GM13977 (cell line): ENCODE measurements around the gene SLC25A25.
"Not testable (repeated sequence)": the region's sequence is repeated elsewhere in the genome, so short reads cannot be mapped to it uniquely, and the experiment has no call there.

Source experiments
- DNase-seq: peaks from one replicate; pipeline ENCODE4 v3.0.0; 2012; ENCODE audit warnings: low spot score
- CTCF ChIP-seq: IDR thresholded peaks from 2 replicates; pipeline ENCODE4 v1.5.1; 2012; ENCODE audit warnings: mild to moderate bottlenecking, control low read depth; ENCODE audit not compliant: insufficient read depth; ENCODE audit errors: extremely low read depth, missing control alignments
- in situ Hi-C: fragments of 300-500 bp; cut with MboI; formaldehyde crosslinking; loops from one replicate; pipeline ENCODE4 v1.12.0; 2022; ENCODE audit warnings: low sequenced_read_pairs, low pct_unique_long_range_greater_than_20kb, mixed read lengths, inconsistent platforms; ENCODE audit not compliant: unreplicated experiment

Gene SLC25A25

GRCh38 chr9:128065907-128066712 is 1.9 kb upstream of the SLC25A25 start:
- DNase-seq = peak; percentile 11
- in situ Hi-C loops = no loop called here
- TF ChIP-seq CTCF = no peak

DNA sequence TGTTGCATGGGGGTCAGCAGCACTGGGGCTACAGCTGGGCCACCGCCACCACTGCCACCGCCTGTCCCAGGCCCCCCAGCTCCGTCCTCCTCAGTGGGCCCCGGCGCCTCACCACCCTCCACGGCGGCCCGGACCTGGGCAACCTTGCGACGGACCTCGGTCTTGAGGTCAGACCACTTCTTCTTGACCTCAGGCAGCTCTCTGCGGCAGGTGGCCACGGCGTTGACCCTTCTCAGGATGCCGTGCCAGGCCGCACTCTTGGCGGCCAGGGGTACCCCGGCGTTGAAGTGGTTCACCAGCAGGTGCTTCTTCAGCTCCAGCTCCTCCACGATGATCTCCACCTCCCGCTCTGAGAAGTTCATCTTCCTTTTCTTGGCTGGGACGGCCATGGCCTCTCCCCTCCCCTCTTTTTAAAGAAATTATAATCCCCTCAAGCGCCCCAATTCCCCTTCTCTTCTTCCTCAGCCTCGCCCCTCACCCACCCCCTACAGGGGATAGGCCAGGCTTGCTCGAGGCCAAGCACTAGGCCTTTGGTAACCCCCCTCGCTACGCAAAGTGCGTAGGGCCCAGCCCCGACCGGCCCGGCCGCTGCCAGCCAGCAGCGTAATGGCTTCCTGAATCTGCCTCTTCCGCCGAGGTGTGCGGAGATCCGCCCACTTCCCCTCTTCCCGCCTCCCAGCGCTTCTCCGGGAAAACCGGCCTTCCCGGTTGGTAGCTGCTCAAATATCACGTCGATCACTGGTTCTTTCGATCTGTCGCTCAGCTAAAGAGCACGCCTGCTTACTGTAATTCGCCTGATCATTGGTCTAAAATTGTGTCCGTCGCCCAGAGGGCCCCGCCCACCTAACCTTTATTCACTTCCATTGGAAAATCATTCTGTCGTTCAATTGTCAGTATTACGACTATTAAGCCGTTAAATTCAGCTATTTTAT is 1.1 kb upstream of the SLC25A25 start, which contains the start of gene NAIF1:
Gene NAIF1 (minus strand): TSS at position 608 of the 932 bp plus-strand sequence. CDS start 219 bp downstream, at position 389.
- peak; percentile 97 for DNase-seq
- no peak for TF ChIP-seq CTCF
- in situ Hi-C loops = no loop called here

DNA sequence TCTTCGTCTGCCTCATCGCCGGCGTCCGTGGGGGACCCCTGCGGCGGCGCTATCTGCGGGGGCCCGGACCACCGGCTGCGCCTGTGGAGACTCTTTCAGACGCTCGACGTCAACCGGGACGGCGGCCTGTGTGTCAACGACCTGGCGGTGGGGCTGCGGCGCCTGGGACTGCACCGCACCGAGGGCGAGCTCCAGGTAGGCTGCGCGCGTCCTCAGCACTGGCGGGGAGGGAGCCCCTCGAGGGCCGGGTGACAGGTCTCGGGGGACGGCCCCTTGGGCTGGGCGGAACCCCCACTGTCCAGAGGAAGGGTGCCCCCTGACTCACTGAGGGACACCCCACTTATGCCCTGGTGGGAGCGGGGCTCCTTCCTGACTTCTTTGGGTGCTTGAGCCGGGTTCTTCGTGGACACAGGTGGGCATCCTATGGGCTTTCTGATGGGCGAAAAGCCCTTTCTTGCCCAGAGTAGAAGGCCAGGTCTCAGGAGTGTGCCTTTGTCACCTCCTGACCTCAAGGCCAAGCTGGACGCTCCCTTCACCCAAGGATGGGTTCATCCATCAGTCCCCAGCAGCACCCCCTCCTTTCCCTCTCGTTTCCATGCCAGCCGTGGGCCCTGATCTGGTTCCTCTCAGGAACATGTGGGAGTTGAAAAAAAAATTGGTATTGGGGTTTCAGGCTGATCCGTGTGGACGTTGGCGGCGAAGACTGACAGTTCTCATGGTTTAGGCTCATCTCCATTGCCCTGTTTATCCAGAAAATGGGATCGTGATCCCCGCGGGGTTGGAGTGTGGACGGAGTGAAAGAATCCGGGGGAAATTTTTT is 564 bp downstream of the SLC25A25 start:
- no peak for TF ChIP-seq CTCF
- DNase-seq = peak; percentile 12
- in situ Hi-C loops = no loop called here

DNA sequence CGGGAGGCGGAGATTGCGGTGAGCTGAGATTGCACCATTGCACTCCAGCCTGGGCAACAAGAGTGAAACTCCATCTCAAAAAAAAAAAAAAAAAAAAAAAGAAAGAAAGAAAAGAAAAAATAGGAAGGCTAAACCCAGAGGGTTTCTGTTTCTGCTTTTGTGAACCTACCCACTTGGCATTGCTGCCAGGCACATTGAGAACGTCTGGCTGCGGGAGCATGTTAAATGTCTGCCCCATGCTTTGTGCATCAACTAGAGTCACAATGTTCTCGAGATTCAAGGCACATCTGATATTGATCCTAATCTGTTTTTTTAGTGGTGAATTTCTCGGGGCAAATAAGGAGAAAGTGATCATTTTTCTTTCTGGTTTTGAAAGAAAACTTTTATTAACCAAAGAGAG is 2.8 kb downstream of the SLC25A25 start:
- in situ Hi-C loops = no loop called here
- no peak for TF ChIP-seq CTCF
- DNase-seq = no peak

DNA sequence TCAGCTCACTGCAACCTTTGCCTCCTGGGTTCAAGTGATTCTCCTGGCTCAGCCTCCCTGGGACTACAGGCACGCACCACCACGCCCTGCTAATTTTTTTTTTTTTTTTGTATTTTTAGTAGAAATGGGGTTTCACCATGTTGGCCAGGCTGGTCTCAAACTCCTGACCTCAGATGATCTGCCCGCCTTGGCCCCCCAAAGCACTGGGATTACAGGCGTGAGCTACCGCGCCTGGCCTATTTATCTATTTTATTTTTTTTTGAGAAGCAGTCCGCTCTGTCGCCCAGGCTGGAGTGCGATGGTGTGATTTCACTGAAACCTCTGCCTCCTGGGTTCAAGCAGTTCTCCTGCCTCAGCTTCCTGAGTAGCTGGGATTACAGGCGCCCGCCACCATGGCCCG is 3.4 kb downstream of the SLC25A25 start:
- DNase-seq, in situ Hi-C loops: not testable (repeated sequence)

DNA sequence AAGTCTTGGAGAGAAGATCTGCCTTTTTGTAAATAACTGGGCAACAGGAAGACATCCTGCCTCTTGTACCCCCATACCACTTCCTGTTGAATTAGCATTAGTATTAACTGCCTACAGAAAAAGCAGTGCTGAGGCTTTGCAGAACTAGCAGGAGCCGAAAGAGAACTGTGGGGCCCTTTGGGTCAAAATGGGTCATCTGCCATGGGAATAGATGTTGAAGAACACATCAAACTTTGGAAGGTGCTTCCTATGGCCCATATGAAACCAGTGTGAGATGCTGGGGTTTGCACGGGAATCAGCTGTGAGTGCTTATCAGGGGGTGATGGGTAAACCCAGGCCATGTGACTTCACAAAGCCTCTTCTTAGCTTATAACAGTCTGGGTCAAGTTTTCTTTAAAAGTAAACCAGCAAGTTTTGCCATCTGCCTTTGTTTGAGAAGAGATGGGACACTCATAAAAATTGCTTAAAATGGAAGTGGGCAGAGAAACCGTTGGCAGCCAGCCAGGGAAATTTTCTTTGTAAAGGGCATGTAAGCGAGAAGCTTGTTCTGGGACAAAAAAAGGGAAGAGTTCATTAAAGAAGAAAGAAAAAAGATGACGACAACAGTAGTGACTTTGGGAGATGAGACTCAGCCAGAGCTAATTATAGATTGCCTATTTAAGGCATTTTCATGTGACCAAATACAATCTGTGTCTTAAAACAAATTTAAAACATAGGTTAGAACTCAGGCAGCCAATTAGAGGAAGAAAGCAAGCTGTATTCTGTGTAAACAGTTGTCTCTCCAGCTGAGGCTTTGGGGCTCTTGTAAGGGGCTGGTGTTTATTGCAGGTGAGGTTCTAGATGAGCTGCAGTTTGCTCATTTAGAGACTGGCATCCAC is 4.4 kb downstream of the SLC25A25 start:
- DNase-seq = peak; percentile 62
- in situ Hi-C loops = no loop called here
- TF ChIP-seq CTCF = no peak
